H1 (cell line): ENCODE results near the gene CAMTA1. TPM values are rescaled to one million over a fixed set of nuclear protein-coding genes. Genes with fewer than 3 reads are reported as not detected.
A peak's percentile ranks its signal among the peaks of the same experiment; 100 is the strongest.

Experiments
- CTCF ChIA-PET: fragments of 300-600 bp; sonication (Branson Sonifier 250); formaldehyde crosslinking; loops from one replicate; lab custom pipeline; 2021; ENCODE audit not compliant: partially characterized antibody; lab: Charles Lee
- POLR2A ChIA-PET: fragments of 300-600 bp; sonication (Branson Sonifier 250); formaldehyde crosslinking; loops from one replicate; lab custom pipeline; 2021; ENCODE audit warnings: inconsistent platforms; ENCODE audit not compliant: partially characterized antibody; lab: Charles Lee
- DNase-seq, 2 experiments: peaks; one replicate each; pipeline versions ENCODE4 v3.0.0 to v3.0.0-alpha.2; 2010 to 2022; ENCODE audit warnings: low spot score in 2 of 2, low read depth in 1 of 2, mixed read lengths in 1 of 2
- FAIRE-seq: peaks from 2 replicates; lab custom pipeline; 2011; peaks lifted over from hg19 to GRCh38; lab: Jason Lieb, UNC
- H2AFZ ChIP-seq: 2 replicates; pipeline ENCODE4 v1.8.1; 2012; ENCODE audit warnings: low read length, inconsistent platforms
- H2AK5ac ChIP-seq: 2 replicates; pipeline ENCODE4 v1.6.1; 2013; ENCODE audit warnings: low read depth, low read length
- H2BK120ac ChIP-seq: replicated peaks from 2 replicates; pipeline ENCODE3; 2013; ENCODE audit warnings: low read depth, low read length, inconsistent platforms
- H2BK12ac ChIP-seq: 2 replicates; pipeline ENCODE4 v1.6.1; 2013; ENCODE audit warnings: low read depth, low read length
- H2BK15ac ChIP-seq: 2 replicates; pipeline ENCODE4 v1.6.1; 2013; ENCODE audit warnings: low read length
- H2BK20ac ChIP-seq: 2 replicates; pipeline ENCODE4 v1.6.1; 2013; ENCODE audit warnings: low read length
- H2BK5ac ChIP-seq: 2 replicates; pipeline ENCODE4 v1.6.1; 2013; ENCODE audit warnings: low read depth, low read length
- H3K14ac ChIP-seq: 2 replicates; pipeline ENCODE4 v1.6.1; 2013; ENCODE audit warnings: inconsistent platforms; ENCODE audit not compliant: insufficient read length
- H3K18ac ChIP-seq: 2 replicates; pipeline ENCODE4 v1.6.1; 2013; ENCODE audit warnings: low read length; ENCODE audit errors: extremely low read depth
- H3K23ac ChIP-seq: 2 replicates; pipeline ENCODE4 v1.6.1; 2013; ENCODE audit warnings: inconsistent platforms; ENCODE audit not compliant: insufficient read length
- H3K23me2 ChIP-seq: 2 replicates; pipeline ENCODE4 v1.6.1; 2013; ENCODE audit warnings: low read depth, low read length
- H3K27ac ChIP-seq: 2 replicates; pipeline ENCODE4 v1.6.1; 2011; ENCODE audit warnings: low read depth, low read length, inconsistent platforms
- H3K27me3 ChIP-seq, 4 experiments: replicated peaks in 1 of 4; 1 replicate in 1 of 4; 2 replicates in 3 of 4; pipeline versions ENCODE4 v1.6.1 to v1.8.1; 2011 to 2013; ENCODE audit warnings: low read length in 3 of 4, mild to moderate bottlenecking in 3 of 4, inconsistent platforms in 2 of 4, mixed read lengths in 2 of 4, moderate library complexity in 1 of 4; ENCODE audit not compliant: control insufficient read depth in 3 of 4, insufficient read depth in 3 of 4; ENCODE audit errors: extremely low read depth in 1 of 4
- H3K36me3 ChIP-seq, 4 experiments: 2 replicates each; pipeline versions ENCODE4 v1.6.1 to v1.8.1; 2011 to 2013; ENCODE audit warnings: mild to moderate bottlenecking in 4 of 4, low read length in 3 of 4, moderate library complexity in 2 of 4, control low read depth in 1 of 4, inconsistent platforms in 1 of 4; ENCODE audit not compliant: insufficient read depth in 4 of 4, control insufficient read depth in 2 of 4
- H3K4ac ChIP-seq: replicated peaks from 2 replicates; pipeline ENCODE3; 2013; ENCODE audit warnings: low read length, low read depth, mixed read lengths, inconsistent platforms; ENCODE audit not compliant: insufficient read length
- H3K4me1 ChIP-seq, 4 experiments: replicated peaks in 1 of 4; 1 replicate in 1 of 4; 2 replicates in 3 of 4; pipeline versions ENCODE4 v1.6.1 to v1.8.1; 2011 to 2013; ENCODE audit warnings: low read length in 3 of 4, inconsistent platforms in 2 of 4, mixed read lengths in 1 of 4; ENCODE audit not compliant: insufficient read depth in 4 of 4, control insufficient read depth in 3 of 4
- H3K4me2 ChIP-seq, 2 experiments: 2 replicates each; pipeline versions ENCODE4 v1.6.1 to v1.8.1; 2011 to 2013; ENCODE audit warnings: low read depth in 2 of 2, low read length in 2 of 2, control low read depth in 1 of 2, inconsistent platforms in 1 of 2, mild to moderate bottlenecking in 1 of 2; ENCODE audit not compliant: insufficient read depth in 1 of 2
- H3K4me3 ChIP-seq, 4 experiments: fragments of 200-600, 300-600 bp in 1 of 4; sonication (generic), shearing (Covaris generic), sonication (Bioruptor Twin) in 1 of 4; 2 replicates each; pipeline versions ENCODE4 v1.5.1 to v1.8.1; 2011 to 2016; ENCODE audit warnings: low read length in 4 of 4, low read depth in 3 of 4, control low read depth in 2 of 4, inconsistent platforms in 2 of 4, mild to moderate bottlenecking in 2 of 4, mixed read lengths in 1 of 4, moderate library complexity in 1 of 4; ENCODE audit not compliant: insufficient read depth in 2 of 4; ENCODE audit errors: extremely low read depth in 1 of 4
- H3K56ac ChIP-seq: replicated peaks from 2 replicates; pipeline ENCODE3; 2013; ENCODE audit warnings: low read depth, mild to moderate bottlenecking, mixed read lengths, low read length, inconsistent platforms; ENCODE audit not compliant: insufficient read length
- H3K79me1 ChIP-seq: 2 replicates; pipeline ENCODE4 v1.6.1; 2013; ENCODE audit warnings: low read depth, low read length, control low read depth
- H3K79me2 ChIP-seq, 2 experiments: 2 replicates each; pipeline versions ENCODE4 v1.6.1 to v1.8.1; 2012 to 2013; ENCODE audit warnings: low read length in 2 of 2, mild to moderate bottlenecking in 2 of 2, inconsistent platforms in 1 of 2; ENCODE audit not compliant: insufficient read depth in 2 of 2, control insufficient read depth in 1 of 2
- H3K9ac ChIP-seq, 4 experiments: replicated peaks in 1 of 4; 1 replicate in 1 of 4; 2 replicates in 3 of 4; pipeline versions ENCODE4 v1.6.1 to v1.8.1; 2011 to 2013; ENCODE audit warnings: low read depth in 3 of 4, low read length in 3 of 4, control low read depth in 2 of 4, mild to moderate bottlenecking in 2 of 4, moderate library complexity in 2 of 4, inconsistent platforms in 1 of 4; ENCODE audit errors: extremely low read depth in 1 of 4
- H3K9me3 ChIP-seq, 2 experiments: 2 replicates each; pipeline versions ENCODE4 v1.6.1 to v1.8.1; 2012 to 2013; ENCODE audit warnings: mild to moderate bottlenecking in 2 of 2, moderate library complexity in 2 of 2, control low read depth in 1 of 2, inconsistent platforms in 1 of 2, low read depth in 1 of 2, low read length in 1 of 2, mixed read lengths in 1 of 2; ENCODE audit not compliant: insufficient read depth in 2 of 2
- H4K20me1 ChIP-seq, 2 experiments: replicated peaks in 1 of 2; 2 replicates each; pipeline versions ENCODE3 to v1.8.1; 2011 to 2013; ENCODE audit warnings: inconsistent platforms in 2 of 2, low read length in 2 of 2, mild to moderate bottlenecking in 1 of 2; ENCODE audit not compliant: insufficient read depth in 2 of 2, control insufficient read depth in 1 of 2
- H4K5ac ChIP-seq: 2 replicates; pipeline ENCODE4 v1.6.1; 2013; ENCODE audit warnings: low read length, low read depth, mixed read lengths, inconsistent platforms; ENCODE audit not compliant: insufficient read length
- H4K8ac ChIP-seq: 2 replicates; pipeline ENCODE4 v1.8.0; 2013; ENCODE audit warnings: mild to moderate bottlenecking, moderate library complexity, low read length, inconsistent platforms; ENCODE audit not compliant: insufficient read depth; ENCODE audit errors: extremely low read depth
- H4K91ac ChIP-seq: replicated peaks from 2 replicates; pipeline ENCODE3; 2013; ENCODE audit warnings: low read length, mixed read lengths, inconsistent platforms; ENCODE audit not compliant: insufficient read length
- ATF3 ChIP-seq: IDR thresholded peaks from 2 replicates; pipeline ENCODE4 v1.6.1; 2011; ENCODE audit warnings: low read depth, mild to moderate bottlenecking, low read length; ENCODE audit not compliant: insufficient read depth
- BACH1 ChIP-seq: IDR thresholded peaks from 2 replicates; pipeline ENCODE4 v1.6.1; 2012; ENCODE audit warnings: low read length, improper control_type of control experiment
- BRCA1 ChIP-seq: IDR thresholded peaks from 2 replicates; pipeline ENCODE4 v1.6.1; 2012; ENCODE audit warnings: low read depth, low read length, improper control_type of control experiment
- CTCF ChIP-seq, 3 experiments: IDR thresholded peaks; 1 replicate in 2 of 3; 2 replicates in 1 of 3; pipeline versions ENCODE4 v1.5.1 to v1.6.1; 2011; ENCODE audit warnings: low read length in 3 of 3, mild to moderate bottlenecking in 3 of 3, inconsistent platforms in 2 of 3, low read depth in 1 of 3, moderate library complexity in 1 of 3; ENCODE audit not compliant: insufficient read depth in 1 of 3; ENCODE audit errors: control extremely low read depth in 1 of 3
- GABPA ChIP-seq: IDR thresholded peaks from 2 replicates; pipeline ENCODE4 v1.6.1; 2011; ENCODE audit warnings: mild to moderate bottlenecking, low read length, moderate library complexity, borderline replicate concordance; ENCODE audit not compliant: insufficient read depth
- MAX ChIP-seq: IDR thresholded peaks from 2 replicates; pipeline ENCODE4 v1.6.1; 2012; ENCODE audit warnings: inconsistent platforms
- POLR2A ChIP-seq, 2 experiments: IDR thresholded peaks; 1 replicate in 1 of 2; 2 replicates in 1 of 2; pipeline ENCODE4 v1.6.1; 2011; ENCODE audit warnings: low read depth in 2 of 2, low read length in 2 of 2, mild to moderate bottlenecking in 2 of 2; ENCODE audit errors: control extremely low read depth in 1 of 2
- RAD21 ChIP-seq, 2 experiments: IDR thresholded peaks in 1 of 2; conservative IDR thresholded peaks in 1 of 2; 2 replicates each; pipeline ENCODE4 v1.6.1; 2011; ENCODE audit warnings: low read depth in 2 of 2, low read length in 2 of 2, improper control_type of control experiment in 1 of 2, inconsistent platforms in 1 of 2, mild to moderate bottlenecking in 1 of 2, moderate library complexity in 1 of 2
- SIX5 ChIP-seq: IDR thresholded peaks from 2 replicates; pipeline ENCODE4 v1.6.1; 2011; ENCODE audit warnings: mild to moderate bottlenecking, low read depth, low read length
- TEAD4 ChIP-seq: IDR thresholded peaks from 2 replicates; pipeline ENCODE4 v1.6.1; 2012; ENCODE audit warnings: low read depth, low read length, inconsistent platforms, mixed read lengths
- WGBS, 2 experiments: shearing (Covaris generic) in 1 of 2; methylation state at CpG; one replicate each; pipeline versions ENCODE4 v1.1.6 to v1.1.7; 2013 to 2015; ENCODE audit warnings: low lambda C conversion rate in 2 of 2, mixed read lengths in 2 of 2, inconsistent platforms in 1 of 2, low coverage in 1 of 2, missing lambda C conversion rate in 1 of 2; ENCODE audit not compliant: insufficient replicate concordance in 2 of 2, insufficient coverage in 1 of 2, insufficient read length in 1 of 2; ENCODE audit errors: extremely low coverage in 1 of 2, missing lambda C conversion rate in 1 of 2; 5-methylcytosine and 5-hydroxymethylcytosine counted together
- polyA plus RNA-seq, 7 experiments: library from polyadenylated mRNA; depleted of rRNA in 3 of 7; stranded (reverse) in 5 of 7; unstranded in 2 of 7; fragments of >200 nt in 5 of 7; fragments of 200-250 nt in 2 of 7; gene quantifications; 1 replicate in 5 of 7; 2 replicates in 1 of 7; 4 replicates in 1 of 7; pipeline versions ENCODE4 v1.2.1 to v1.2.3, GENCODE V29; 2011 to 2013; ENCODE audit warnings: missing spikeins in 2 of 7, mixed read lengths in 2 of 7
- total RNA-seq: library from RNA; stranded (reverse); fragmentation: NEBNext Ultra II Directional; extraction: Animal tissue kit (Norgen Biotek cat#: 25700); gene quantifications from 2 replicates; pipeline ENCODE4 v1.2.1, GENCODE V29; 2021

Gene CAMTA1
- total and polyA plus RNA-seq, 2 of the 8 experiments (the other 6 are each of a cell fraction or from before 2014, with no cell fraction given), result 65.0 to 119 TPM

- peak; percentile 79 to 90 for DNase-seq
- Histone ChIP-seq H3K79me2 (no peaks in the 10 kb centered on the region), H3K4ac (no peak overlapping the region), H2BK120ac (no peak overlapping the region), H3K23me2 (no peaks in the 10 kb centered on the region), H2BK5ac (no peak overlapping the region), H4K5ac (no peak overlapping the region), H3K36me3 (no peaks in the 10 kb centered on the region), H2BK15ac (no peak overlapping the region), H3K56ac (no peak overlapping the region), H3K14ac (no peak overlapping the region), H3K9ac (no peak overlapping the region), H4K20me1 (no peaks in the 10 kb centered on the region), H4K91ac (no peak overlapping the region), H3K23ac (no peak overlapping the region), H3K27me3 (peaks cover 0 to 4% (median 2%) of the 10 kb centered on the region in 4 experiments; a peak in 3 of 7 replicates), H3K79me1 (no peaks in the 10 kb centered on the region), H3K4me1 (peaks cover 9 to 27% (median 23%) of the 10 kb centered on the region in 4 experiments), H2BK12ac (no peak overlapping the region; the same call in 1 of the 2 replicates), H3K4me2 (no peak overlapping the region), H2AK5ac (no peak overlapping the region), H3K4me3 (no peak overlapping the region), H2AFZ (no peak overlapping the region), H3K9me3 (no peaks in the 10 kb centered on the region), H3K18ac (no peak overlapping the region), H2BK20ac (no peak overlapping the region), H4K8ac (no peak overlapping the region), H3K27ac (no peak overlapping the region)
- ChIA-PET POLR2A (interaction anchor here (1.2 kb wide), 1 partner anchor 105 kb away, joined by 3 read pairs; no protein-coding TSS in a partner anchor), CTCF (interaction anchor here (0.7 to 2.0 kb wide), 32 partner anchors 8 to 316 kb away, joined by 3 to 19 read pairs (median 3); no protein-coding TSS in a partner anchor)
- peak; percentile 92 for FAIRE-seq
- WGBS, 2 experiments, result 44% methylated on average over 7 of the region's 7 CpGs; no CpG with 5 or more reads in 1 of the 2 experiments
- TF ChIP-seq MAX (0 out of 2 replicates have a peak, but pooled peaks have one; percentile 17), ATF3 (no peak), TEAD4 (no peak), CTCF (IDR thresholded peaks at IDR 0.05; ENCODE audit: control extremely low read depth in 1 of 3, insufficient read depth in 1 of 3, low read depth in 1 of 3, low read length in 3 of 3) (peak; percentile 76 to 94 (median 84)), BRCA1 (no peak), POLR2A (IDR thresholded peaks at IDR 0.05; ENCODE audit: control extremely low read depth in 1 of 2, low read depth in 2 of 2, low read length in 2 of 2) (no peak), RAD21 (IDR thresholded peaks at IDR 0.05 in 1 of 2, conservative IDR thresholded peaks at IDR 0.05 in 1 of 2; ENCODE audit: low read depth in 2 of 2, low read length in 2 of 2) (peak; percentile 71 to 87), GABPA (peak; percentile 66; the same call in 1 of the 2 replicates), SIX5 (no peak), BACH1 (peak; percentile 69)
Measured at GRCh38 chr1:7539769-7540175, 754.5 kb downstream of the CAMTA1 start.
